ENCODE measurements around the gene TXNL4A. TPM values are rescaled to one million over a fixed set of nuclear protein-coding genes. Genes with fewer than 3 reads are reported as not detected.
"Not testable (repeated sequence)": the region's sequence is repeated elsewhere in the genome, so short reads cannot be mapped to it uniquely, and the experiment has no call there.

TXNL4A gene, protein sequence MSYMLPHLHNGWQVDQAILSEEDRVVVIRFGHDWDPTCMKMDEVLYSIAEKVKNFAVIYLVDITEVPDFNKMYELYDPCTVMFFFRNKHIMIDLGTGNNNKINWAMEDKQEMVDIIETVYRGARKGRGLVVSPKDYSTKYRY
- total RNA-seq: 29.9 TPM

DNA sequence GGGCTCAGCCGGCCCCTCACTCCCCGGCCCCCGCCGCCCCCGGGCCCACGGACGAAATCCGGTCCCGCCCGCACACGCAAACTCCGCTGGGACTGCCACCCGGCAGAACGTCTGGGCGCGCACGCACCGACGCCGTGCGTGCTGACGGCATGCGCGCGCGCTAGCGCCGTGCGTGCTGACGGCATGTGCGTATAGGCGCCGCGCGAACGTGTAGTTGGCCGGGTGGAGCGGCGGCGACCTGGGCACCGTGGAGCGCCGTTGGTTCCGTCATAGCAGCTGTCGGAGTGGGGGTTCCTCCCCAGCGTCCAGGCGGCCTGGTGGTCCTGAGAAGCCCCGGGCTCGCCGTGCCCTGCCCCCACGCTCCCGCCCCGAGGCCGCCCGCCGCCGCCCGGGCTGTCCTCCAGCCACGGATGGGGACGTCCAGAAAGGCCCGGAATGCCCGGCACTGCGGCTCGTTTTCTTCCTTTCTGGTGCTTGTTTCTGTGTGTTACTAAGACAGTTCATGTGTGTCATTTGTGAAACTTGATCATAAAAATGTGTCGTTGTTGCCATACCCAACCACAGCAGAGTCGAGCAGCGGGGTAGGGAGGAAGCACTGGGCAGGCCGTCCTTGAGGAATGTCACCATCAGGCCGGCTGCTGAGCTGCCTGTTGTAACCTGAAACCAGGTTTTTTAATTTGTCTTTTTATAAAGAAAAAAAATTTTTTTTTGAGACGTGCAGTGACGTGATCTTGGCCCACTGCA lies at the start of gene TXNL4A:
Gene TXNL4A, minus strand, starts transcription at position 113 of the 744 bp plus-strand sequence. CDS start 171 bp downstream, outside the sequence.
- Histone ChIP-seq H3K4me1 (ENCODE audit: insufficient read depth, low read length) (peaks cover 26% of the 10 kb centered on the region), H3K9me3 (ENCODE audit: low read depth, low read length) (no peaks in the 10 kb centered on the region), H3K4me3 (ENCODE audit: low read length) (peak within 1 kb of the TSS; percentile 85), H3K27me3 (ENCODE audit: insufficient read depth, low read length) (no peaks in the 10 kb centered on the region)

DNA sequence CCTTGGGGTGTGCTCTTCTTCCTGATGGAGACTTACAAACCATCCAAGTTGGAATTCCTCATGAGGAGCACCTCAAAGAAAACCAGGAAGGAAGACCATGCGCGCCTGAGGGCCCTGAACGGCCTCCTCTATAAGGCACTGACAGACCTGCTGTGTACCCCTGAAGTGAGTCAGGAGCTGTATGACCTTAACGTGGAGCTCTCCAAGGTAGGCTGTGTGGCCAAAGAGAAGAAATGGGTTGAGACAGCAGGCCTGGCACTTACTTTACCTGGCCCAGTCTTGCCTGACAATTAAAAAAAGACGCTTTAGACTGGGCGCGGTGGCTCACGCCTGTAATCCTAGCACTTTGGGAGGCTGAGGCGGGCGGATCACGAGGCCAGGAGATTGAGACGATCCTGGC lies 48.9 kb upstream of the TXNL4A start:
- Histone ChIP-seq H3K9me3 (ENCODE audit: low read depth, low read length) (no peaks in the 10 kb centered on the region), H3K4me3 (ENCODE audit: low read length) (no peak overlapping the region), H3K4me1 (ENCODE audit: insufficient read depth, low read length) (peaks cover 17% of the 10 kb centered on the region), H3K27me3 (ENCODE audit: insufficient read depth, low read length) (no peaks in the 10 kb centered on the region)

DNA sequence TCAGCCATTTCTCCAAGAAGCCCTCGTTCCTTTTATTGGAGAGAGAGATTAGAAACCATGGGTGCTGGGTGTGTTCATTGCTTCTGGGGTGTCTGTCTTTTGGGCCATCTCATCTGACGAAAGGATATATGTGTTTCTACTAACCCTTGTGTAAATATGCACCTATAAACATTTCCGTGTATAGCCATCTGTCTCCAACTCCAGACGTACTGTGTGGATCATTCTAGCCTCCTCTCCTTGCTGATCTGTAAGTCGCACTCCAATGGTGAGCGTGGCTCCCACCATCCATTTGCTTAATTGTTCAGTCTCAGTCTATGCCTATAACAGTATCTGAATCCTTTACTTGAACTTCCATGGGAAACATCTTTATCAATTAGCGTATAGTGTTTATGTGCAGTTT lies 47.6 kb upstream of the TXNL4A start:
- H3K4me1 ChIP-seq (ENCODE audit: insufficient read depth, low read length): peaks cover 17% of the 10 kb centered on the region
- no peaks in the 10 kb centered on the region for H3K27me3 ChIP-seq (ENCODE audit: insufficient read depth, low read length)
- H3K9me3 ChIP-seq (ENCODE audit: low read depth, low read length): no peaks in the 10 kb centered on the region
- no peak overlapping the region for H3K4me3 ChIP-seq (ENCODE audit: low read length)

DNA sequence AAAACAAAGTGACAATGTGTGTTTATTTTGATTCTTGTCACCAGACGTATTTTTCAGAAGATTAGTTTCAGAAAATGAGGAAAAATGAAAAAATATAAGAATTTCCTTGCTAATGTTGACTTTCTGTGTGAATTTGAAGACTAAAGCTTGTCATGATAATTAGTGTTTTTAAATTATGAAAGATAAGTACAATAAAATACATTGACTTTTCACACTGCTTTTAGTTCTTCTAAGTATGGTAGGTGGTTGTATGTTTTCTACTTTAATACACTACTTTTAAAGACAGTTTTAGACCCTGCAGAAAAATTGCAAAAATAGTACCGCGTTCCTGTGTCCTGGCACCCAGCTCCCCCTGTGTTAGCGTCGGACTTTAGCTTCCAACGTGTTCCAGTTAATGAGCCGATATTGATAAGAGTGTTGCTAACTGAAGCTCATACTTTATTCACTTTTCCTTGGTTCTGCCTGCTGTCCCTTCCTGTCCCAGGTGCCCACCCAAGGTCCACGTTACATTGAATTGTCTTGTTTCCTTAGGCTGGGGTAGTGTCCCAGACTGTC lies 46.6 kb upstream of the TXNL4A start:
- peak overlapping the region; percentile 74 for H3K4me3 ChIP-seq (ENCODE audit: low read length)
- H3K4me1 ChIP-seq (ENCODE audit: insufficient read depth, low read length): peaks cover 17% of the 10 kb centered on the region
- H3K9me3 ChIP-seq (ENCODE audit: low read depth, low read length): no peaks in the 10 kb centered on the region
- H3K27me3 ChIP-seq (ENCODE audit: insufficient read depth, low read length): no peaks in the 10 kb centered on the region

DNA sequence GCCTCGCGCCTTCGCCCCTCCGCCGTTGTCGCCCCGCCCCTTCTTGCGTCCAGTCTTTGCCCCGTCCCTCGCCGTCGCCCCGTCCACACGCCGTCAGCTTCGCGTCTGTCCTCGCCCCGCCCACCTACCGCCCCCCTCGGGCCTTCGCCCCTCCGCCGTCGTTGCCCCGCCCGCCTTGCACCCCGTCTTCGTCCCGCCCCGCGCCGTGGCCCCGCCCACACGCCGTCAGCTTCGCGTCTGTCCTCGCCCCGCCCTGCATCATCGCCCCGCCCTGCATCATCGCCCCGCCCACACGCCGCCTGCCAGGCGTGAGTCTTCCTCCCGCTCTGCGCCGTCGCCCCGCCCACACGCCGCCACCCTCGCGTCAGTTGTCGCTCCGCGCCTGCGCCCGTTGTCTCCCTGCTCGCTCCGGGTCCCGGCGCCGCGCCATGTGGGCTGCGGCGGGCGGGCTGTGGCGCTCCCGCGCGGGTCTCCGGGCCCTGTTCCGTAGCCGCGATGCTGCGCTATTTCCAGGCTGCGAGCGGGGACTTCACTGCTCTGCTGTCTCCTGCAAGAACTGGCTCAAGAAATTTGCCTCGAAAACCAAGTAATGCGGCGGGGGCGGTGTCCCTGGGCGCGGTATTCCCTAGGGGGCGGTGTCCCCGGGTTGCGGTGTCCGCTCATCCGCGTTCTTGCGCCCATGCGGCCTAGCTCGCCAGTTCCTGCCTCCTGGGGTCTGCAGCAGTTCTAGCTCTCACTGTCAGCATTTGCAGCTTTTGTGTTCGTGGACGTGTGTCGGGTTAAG lies 45.9 kb upstream of the TXNL4A start, which contains the start of gene RBFA:
Gene RBFA, plus strand, starts transcription at position 367 of the 784 bp plus-strand sequence. Its CDS starts 62 bp downstream, at position 429.
- H3K4me1 ChIP-seq (ENCODE audit: insufficient read depth, low read length): peaks cover 17% of the 10 kb centered on the region
- peak within 1 kb of the TSS; percentile 74 for H3K4me3 ChIP-seq (ENCODE audit: low read length)

DNA sequence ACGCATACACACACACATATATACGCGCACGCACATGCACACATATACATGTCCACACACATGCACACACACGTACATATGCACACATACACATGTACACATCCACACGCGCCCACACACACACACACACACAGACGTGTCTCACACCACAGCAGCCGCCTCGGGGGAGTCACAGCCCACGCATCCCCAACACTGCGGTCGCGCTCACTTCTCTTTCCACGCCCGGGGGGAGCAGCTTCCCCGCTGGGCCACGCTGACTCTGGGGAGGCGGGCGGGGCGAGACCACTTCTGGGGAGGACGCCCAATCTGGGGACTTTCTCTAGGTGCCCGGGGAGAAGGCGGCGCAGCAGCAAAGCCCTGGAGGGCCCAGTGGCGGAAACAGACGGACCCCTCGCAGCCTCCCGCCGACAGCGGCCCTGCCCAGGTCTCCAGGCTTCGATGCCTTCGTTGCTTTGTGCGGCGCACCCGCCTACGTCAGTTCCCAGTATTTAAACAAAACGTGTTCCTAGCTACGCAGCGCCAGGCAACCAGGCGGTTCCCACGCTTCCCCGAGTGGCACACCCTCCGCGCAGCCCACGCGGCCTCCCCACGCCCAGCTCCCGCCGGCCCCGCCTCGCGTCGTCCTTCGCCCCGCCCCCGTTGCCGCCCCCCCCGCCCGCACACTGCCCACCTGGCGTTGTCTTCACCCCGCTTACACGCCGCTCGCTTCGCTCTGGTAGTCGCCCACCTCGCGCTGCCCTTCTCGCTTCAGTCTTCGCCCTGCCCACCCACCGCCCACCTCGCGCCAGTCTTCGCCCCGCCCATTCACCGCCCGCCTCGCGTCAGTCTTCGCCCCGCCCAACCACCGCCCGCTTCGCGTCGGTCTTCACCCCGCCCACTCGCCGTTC lies 45.1 kb upstream of the TXNL4A start:
- Histone ChIP-seq H3K4me3 (ENCODE audit: low read length) (peak overlapping the region; percentile 54), H3K4me1 (ENCODE audit: insufficient read depth, low read length) (peaks cover 17% of the 10 kb centered on the region), H3K27me3 (ENCODE audit: insufficient read depth, low read length) (no peaks in the 10 kb centered on the region), H3K9me3 (ENCODE audit: low read depth, low read length) (no peaks in the 10 kb centered on the region)

More for the DNA sequence above, 45.9 kb upstream of the TXNL4A start, which contains the start of gene RBFA:
- no peaks in the 10 kb centered on the region for H3K27me3 ChIP-seq (ENCODE audit: insufficient read depth, low read length)
- no peaks in the 10 kb centered on the region for H3K9me3 ChIP-seq (ENCODE audit: low read depth, low read length)

DNA sequence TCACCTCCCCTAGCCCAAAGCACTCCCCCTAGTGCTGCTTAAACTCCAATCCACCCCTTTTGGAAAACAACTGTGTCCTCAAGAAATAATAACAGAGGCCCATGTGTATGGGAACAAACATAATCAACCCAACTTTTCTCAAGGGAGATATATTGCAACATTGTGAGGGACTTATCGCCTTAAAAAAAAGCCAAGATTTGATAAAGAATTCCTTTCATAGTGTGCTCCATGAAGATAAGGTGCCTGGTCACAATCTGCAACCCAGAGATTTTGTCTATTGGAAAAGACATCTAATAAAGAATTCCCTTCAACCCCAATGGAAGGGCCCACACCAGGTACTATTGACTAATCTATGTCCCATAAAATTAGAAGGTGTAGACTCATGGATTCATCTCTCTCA lies 41.3 kb upstream of the TXNL4A start:
- Histone ChIP-seq H3K4me1 (ENCODE audit: insufficient read depth, low read length) (peaks cover 10% of the 10 kb centered on the region), H3K27me3 (ENCODE audit: insufficient read depth, low read length) (no peaks in the 10 kb centered on the region), H3K9me3 (ENCODE audit: low read depth, low read length) (peaks cover 22% of the 10 kb centered on the region), H3K4me3 (ENCODE audit: low read length) (no peak overlapping the region)

DNA sequence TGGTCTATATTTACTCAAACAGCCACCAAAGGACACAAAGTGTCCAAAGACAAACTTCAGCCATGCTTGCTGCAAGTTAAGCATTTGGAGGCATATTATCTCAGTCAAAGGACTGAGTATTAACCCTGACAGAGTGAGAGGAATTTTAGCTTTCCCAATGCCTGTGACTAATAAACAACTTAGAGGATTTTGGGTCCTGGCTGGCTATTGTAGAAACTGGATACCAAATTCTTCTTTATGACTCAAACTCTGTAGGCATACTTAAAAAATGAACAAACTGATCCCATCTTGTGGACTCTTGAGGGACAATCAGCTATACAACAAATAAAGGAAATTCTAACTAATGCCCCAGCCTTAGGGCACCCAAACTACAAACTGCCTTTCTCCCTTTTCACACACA lies 39.4 kb upstream of the TXNL4A start:
- H3K4me1 ChIP-seq (ENCODE audit: insufficient read depth, low read length); H3K4me3 ChIP-seq (ENCODE audit: low read length): not testable (repeated sequence)

DNA sequence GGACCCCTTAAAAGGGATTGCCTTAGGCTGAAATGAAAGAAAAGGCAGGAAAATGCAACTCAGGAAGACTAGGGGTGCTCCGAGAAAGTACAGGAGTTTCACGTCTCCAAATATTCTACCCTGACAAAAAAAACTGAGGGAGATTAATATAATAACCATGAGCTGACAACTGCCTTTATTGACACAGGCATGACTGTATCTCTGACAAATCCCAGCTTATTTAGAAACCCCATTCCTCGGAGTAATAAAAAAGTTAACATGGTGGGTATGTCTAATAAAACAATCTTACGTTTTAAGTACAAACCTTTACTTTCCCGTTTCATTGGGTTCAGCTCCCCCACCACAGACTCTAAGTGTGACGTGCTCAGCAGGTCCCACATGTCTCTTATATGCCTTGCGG lies 38.0 kb upstream of the TXNL4A start:
- peaks cover 55% of the 10 kb centered on the region for H3K9me3 ChIP-seq (ENCODE audit: low read depth, low read length)
- H3K4me3 ChIP-seq (ENCODE audit: low read length): no peak overlapping the region
- no peaks in the 10 kb centered on the region for H3K27me3 ChIP-seq (ENCODE audit: insufficient read depth, low read length)
- no peaks in the 10 kb centered on the region for H3K4me1 ChIP-seq (ENCODE audit: insufficient read depth, low read length)

More for the DNA sequence above, 39.4 kb upstream of the TXNL4A start:
- H3K9me3 ChIP-seq (ENCODE audit: low read depth, low read length): peaks cover 42% of the 10 kb centered on the region
- not testable (repeated sequence) for H3K27me3 ChIP-seq (ENCODE audit: insufficient read depth, low read length)

DNA sequence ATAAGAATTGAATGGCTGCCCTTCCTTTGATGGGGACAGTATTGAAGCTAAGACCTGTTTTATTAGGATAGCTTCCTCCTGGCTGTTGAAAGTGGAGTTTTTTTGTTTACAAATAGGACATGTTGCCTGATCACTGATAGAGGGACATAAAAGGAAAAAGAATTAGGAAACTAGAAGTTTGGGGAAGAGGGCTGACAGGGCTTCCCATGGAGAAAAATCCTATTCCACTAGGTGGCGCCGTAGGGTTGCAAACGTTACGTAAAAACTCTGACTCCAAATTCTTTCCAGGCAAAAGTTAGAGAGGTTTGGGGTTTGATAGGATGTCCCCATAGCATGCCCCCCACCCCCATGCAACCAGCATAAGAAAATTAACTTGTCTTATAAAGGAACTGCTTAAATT lies 34.8 kb upstream of the TXNL4A start:
- Histone ChIP-seq H3K4me1 (ENCODE audit: insufficient read depth, low read length) (no peaks in the 10 kb centered on the region), H3K9me3 (ENCODE audit: low read depth, low read length) (peaks cover 77% of the 10 kb centered on the region), H3K27me3 (ENCODE audit: insufficient read depth, low read length) (no peaks in the 10 kb centered on the region), H3K4me3 (ENCODE audit: low read length) (no peak overlapping the region)

DNA sequence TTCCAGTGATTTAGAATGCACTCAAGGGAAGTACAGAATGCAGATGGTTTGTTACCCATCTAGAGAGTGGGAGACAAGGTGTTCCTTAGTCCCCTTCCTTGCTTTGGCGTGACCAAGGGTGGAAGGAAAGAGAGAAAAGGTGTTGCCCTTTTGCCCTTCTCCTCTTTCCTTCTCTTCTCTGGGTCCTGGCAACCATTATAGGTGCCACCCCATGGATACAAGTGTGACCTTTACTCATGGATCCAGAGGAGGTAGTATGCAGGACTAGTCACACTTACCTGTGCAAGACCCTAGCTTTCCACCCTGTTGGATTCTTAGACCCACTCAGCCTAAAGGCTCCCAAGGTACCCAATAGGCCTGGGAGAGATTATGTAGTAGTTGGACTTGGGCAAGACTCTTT lies 34.2 kb upstream of the TXNL4A start:
- peaks cover 77% of the 10 kb centered on the region for H3K9me3 ChIP-seq (ENCODE audit: low read depth, low read length)
- H3K4me1 ChIP-seq (ENCODE audit: insufficient read depth, low read length): no peaks in the 10 kb centered on the region
- H3K27me3 ChIP-seq (ENCODE audit: insufficient read depth, low read length): no peaks in the 10 kb centered on the region
- no peak overlapping the region for H3K4me3 ChIP-seq (ENCODE audit: low read length)

DNA sequence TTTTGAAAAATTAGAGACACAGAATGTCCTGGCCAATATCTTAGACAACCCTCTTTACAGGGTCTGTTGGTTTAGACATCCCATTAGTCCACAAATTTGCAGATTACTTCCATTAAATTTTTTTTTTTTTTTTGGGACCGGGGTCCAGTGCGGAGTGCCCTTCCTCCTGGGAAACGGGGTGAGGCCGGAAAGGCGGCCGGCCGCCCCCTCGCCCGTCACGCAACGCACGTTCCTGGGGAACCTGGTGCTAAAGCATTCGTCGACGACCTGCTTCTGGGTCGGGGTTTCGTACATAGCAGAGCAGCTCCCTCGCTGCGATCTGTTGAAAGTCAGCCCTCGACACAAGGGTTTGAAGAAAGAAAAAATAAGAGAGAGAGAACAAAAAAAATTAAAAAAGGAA lies 24.4 kb upstream of the TXNL4A start:
- Histone ChIP-seq H3K4me3 (ENCODE audit: low read length) (no peak overlapping the region), H3K27me3 (ENCODE audit: insufficient read depth, low read length) (no peaks in the 10 kb centered on the region), H3K4me1 (ENCODE audit: insufficient read depth, low read length) (no peaks in the 10 kb centered on the region), H3K9me3 (ENCODE audit: low read depth, low read length) (no peaks in the 10 kb centered on the region)

DNA sequence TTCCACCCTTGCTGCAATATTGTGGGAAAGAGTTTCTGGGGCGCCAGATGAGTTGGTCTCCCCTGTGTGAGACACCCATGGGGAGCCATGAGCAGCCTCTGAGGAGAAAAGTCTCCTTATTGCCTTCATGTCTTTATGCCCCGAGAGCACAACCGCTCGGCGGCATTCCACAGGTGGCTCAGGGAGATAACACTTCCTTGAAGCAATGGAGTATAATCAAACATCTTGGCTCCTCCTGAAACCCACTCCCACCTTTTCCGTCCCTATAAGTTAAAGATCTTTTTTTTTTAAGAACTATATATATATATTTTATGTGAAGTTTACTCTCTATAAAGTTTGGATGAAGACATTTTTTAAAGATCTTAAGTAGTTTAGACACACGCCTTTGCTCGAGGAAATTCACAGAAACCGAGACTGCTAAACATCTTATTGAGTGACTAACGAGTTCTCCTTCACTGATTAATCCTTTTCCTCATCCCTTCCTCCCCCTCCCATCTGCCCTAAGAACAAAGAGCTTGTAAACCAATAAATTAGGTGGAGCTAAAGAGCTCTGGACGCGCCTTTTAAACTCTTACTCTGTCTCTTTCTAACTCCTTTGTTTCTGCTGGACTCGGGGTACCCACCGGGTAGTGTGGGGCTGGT lies 23.3 kb upstream of the TXNL4A start:
- not testable (repeated sequence) for H3K9me3 ChIP-seq (ENCODE audit: low read depth, low read length); H3K27me3 ChIP-seq (ENCODE audit: insufficient read depth, low read length); H3K4me1 ChIP-seq (ENCODE audit: insufficient read depth, low read length); H3K4me3 ChIP-seq (ENCODE audit: low read length)

DNA sequence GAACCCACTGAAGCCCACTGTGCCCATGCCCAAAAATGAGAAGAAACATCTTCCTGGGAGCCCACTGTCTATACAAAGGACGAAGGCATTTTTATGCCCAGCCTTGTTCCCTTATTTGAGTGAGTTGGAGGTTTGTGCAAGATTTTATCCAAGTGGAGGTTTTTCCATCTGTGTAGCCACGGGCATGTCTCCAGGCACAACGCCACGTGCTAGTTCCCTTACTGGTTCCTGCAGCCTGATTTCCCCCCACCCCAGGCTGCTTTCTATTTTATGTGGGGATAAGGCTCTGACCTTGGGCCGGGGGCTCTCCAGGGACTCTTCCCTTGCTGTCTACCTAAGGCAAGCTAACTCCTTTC lies 22.2 kb upstream of the TXNL4A start:
- Histone ChIP-seq H3K9me3 (ENCODE audit: low read depth, low read length) (no peaks in the 10 kb centered on the region), H3K4me3 (ENCODE audit: low read length) (no peak overlapping the region), H3K27me3 (ENCODE audit: insufficient read depth, low read length) (no peaks in the 10 kb centered on the region), H3K4me1 (ENCODE audit: insufficient read depth, low read length) (no peaks in the 10 kb centered on the region)

Data from mononuclear cell (primary cell).